Measurements from ENCODE around the gene CATSPER3. TPM values are rescaled to one million over a fixed set of nuclear protein-coding genes. Genes with fewer than 3 reads are reported as not detected.

CATSPER3 gene
- total and polyA plus RNA-seq, 2 of the 13 experiments (the other 11 are each of a cell fraction or from before 2014, with no cell fraction given), result 0.33 to 0.37 TPM

- no peak for FAIRE-seq
- H3K4me2 ChIP-seq (ENCODE audit: low read depth, low read length), result no peak overlapping the region
- DNase-seq (ENCODE audit: low spot score), result no peak
- TF ChIP-seq, protein P1, sequence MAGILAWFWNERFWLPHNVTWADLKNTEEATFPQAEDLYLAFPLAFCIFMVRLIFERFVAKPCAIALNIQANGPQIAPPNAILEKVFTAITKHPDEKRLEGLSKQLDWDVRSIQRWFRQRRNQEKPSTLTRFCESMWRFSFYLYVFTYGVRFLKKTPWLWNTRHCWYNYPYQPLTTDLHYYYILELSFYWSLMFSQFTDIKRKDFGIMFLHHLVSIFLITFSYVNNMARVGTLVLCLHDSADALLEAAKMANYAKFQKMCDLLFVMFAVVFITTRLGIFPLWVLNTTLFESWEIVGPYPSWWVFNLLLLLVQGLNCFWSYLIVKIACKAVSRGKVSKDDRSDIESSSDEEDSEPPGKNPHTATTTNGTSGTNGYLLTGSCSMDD (CRISPR knock-in tag; IDR thresholded peaks at IDR 0.05), result no peak
- TF ChIP-seq ZNF720 (CRISPR knock-in tag; IDR thresholded peaks at IDR 0.05) (no peak), REST (IDR thresholded peaks at IDR 0.05; ENCODE audit: borderline replicate concordance in 1 of 2, low read depth in 1 of 2, low read length in 2 of 2) (no peak), CC2D1A (CRISPR knock-in tag; IDR thresholded peaks at IDR 0.05) (no peak), SALL2 (CRISPR knock-in tag; IDR thresholded peaks at IDR 0.05) (no peak), MED13 (CRISPR knock-in tag; IDR thresholded peaks at IDR 0.05) (no peak), ZNF577 (CRISPR knock-in tag; IDR thresholded peaks at IDR 0.05; ENCODE audit: borderline replicate concordance, low read depth) (no peak), ZFYVE20 (CRISPR knock-in tag; IDR thresholded peaks at IDR 0.05; ENCODE audit: borderline replicate concordance, low read depth) (no peak), HES4 (CRISPR knock-in tag; IDR thresholded peaks at IDR 0.05; ENCODE audit: borderline replicate concordance) (no peak), SNRNP70 (IDR thresholded peaks at IDR 0.05; ENCODE audit: low read depth, low read length) (no peak), CEBPB (IDR thresholded peaks at IDR 0.05; ENCODE audit: borderline replicate concordance, low read depth, low read length) (no peak)
- TF ChIP-seq, protein P2, sequence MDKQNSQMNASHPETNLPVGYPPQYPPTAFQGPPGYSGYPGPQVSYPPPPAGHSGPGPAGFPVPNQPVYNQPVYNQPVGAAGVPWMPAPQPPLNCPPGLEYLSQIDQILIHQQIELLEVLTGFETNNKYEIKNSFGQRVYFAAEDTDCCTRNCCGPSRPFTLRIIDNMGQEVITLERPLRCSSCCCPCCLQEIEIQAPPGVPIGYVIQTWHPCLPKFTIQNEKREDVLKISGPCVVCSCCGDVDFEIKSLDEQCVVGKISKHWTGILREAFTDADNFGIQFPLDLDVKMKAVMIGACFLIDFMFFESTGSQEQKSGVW (CRISPR knock-in tag; IDR thresholded peaks at IDR 0.05; ENCODE audit: borderline replicate concordance), result no peak
- TF ChIP-seq, protein P3, sequence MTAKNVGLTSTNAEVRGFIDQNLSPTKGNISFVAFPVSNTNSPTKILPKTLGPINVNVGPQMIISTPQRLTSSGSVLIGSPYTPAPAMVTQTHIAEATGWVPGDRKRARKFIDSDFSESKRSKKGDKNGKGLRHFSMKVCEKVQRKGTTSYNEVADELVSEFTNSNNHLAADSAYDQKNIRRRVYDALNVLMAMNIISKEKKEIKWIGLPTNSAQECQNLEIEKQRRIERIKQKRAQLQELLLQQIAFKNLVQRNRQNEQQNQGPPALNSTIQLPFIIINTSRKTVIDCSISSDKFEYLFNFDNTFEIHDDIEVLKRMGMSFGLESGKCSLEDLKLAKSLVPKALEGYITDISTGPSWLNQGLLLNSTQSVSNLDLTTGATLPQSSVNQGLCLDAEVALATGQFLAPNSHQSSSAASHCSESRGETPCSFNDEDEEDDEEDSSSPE (CRISPR knock-in tag; IDR thresholded peaks at IDR 0.05), result no peak
- TF ChIP-seq, protein P4, sequence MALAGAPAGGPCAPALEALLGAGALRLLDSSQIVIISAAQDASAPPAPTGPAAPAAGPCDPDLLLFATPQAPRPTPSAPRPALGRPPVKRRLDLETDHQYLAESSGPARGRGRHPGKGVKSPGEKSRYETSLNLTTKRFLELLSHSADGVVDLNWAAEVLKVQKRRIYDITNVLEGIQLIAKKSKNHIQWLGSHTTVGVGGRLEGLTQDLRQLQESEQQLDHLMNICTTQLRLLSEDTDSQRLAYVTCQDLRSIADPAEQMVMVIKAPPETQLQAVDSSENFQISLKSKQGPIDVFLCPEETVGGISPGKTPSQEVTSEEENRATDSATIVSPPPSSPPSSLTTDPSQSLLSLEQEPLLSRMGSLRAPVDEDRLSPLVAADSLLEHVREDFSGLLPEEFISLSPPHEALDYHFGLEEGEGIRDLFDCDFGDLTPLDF (CRISPR knock-in tag; IDR thresholded peaks at IDR 0.05), result no peak
- H3K4me1 ChIP-seq (ENCODE audit: insufficient read depth, low read length), result peaks cover 8% of the 10 kb centered on the region
- H3K4me3 ChIP-seq (replicated peaks in 1 of 3; ENCODE audit: insufficient read depth in 1 of 3, low read depth in 2 of 3, low read length in 3 of 3), result no peak overlapping the region
- no peak for ATAC-seq
- intact Hi-C loops (cut with micrococcal nuclease; ENCODE audit: unreplicated experiment) (no loop called here), in situ Hi-C loops (cut with HindIII; ENCODE audit: extremely low pct_ligation_motif_present, low pct_unique_long_range_greater_than_20kb) (no loop called here)
- over 99% methylated on average over 7 of the region's 11 CpGs for WGBS (ENCODE audit: low lambda C conversion rate)
- no peak overlapping the region for H3K27ac ChIP-seq (ENCODE audit: extremely low read length, insufficient read depth, low read length)
- no peaks in the 10 kb centered on the region for H4K20me1 ChIP-seq (ENCODE audit: insufficient read depth, low read length)
- H3K79me2 ChIP-seq (ENCODE audit: insufficient read depth, low read length), result no peaks in the 10 kb centered on the region
- POLR2A ChIA-PET, result no interaction called here
- CTCF ChIA-PET (ENCODE audit: low intra/inter-chr PET ratio, low total read pairs), result no interaction called here
- no peaks in the 10 kb centered on the region for H3K9me3 ChIP-seq (ENCODE audit: low read length)
- H2AFZ ChIP-seq (ENCODE audit: low read length), result no peak overlapping the region
- H3K9ac ChIP-seq (ENCODE audit: insufficient read depth, low read depth, low read length), result no peak overlapping the region
- H3K27me3 ChIP-seq (ENCODE audit: control insufficient read depth in 1 of 2, insufficient read depth in 2 of 2, low read length in 2 of 2), result no peaks in the 10 kb centered on the region
- no TSS peak for BruUV-seq (replicated peaks)
- H3K36me3 ChIP-seq (replicated peaks in 1 of 2; ENCODE audit: control insufficient read depth in 1 of 2, insufficient read depth in 2 of 2, low read length in 2 of 2), result no peaks in the 10 kb centered on the region
Observed at GRCh38 chr5:135016861-135017290, 49.2 kb downstream of the CATSPER3 start.
